AG04449 (cell line): ENCODE results near the gene MAGI1.
A peak's percentile ranks its signal among the peaks of the same experiment; 100 is the strongest.

Source experiments
- CTCF ChIA-PET: fragments of 350-600 bp; formaldehyde crosslinking; extraction: SDS; loops from one replicate; lab custom pipeline; 2021; ENCODE audit warnings: antibody characterized with exemption; lab: Yijun Ruan, JAX
- POLR2A ChIA-PET: fragments of 400-600, 350-600 bp; formaldehyde crosslinking; extraction: SDS; loops from one replicate; lab custom pipeline; 2020; ENCODE audit warnings: antibody characterized with exemption, inconsistent platforms; lab: Yijun Ruan, JAX
- DNase-seq: peaks from one replicate; pipeline ENCODE4 v3.0.0-alpha.2; 2010; ENCODE audit warnings: low read depth, low spot score
- H3K4me3 ChIP-seq: 2 replicates; pipeline ENCODE4 v1.5.1; 2011; ENCODE audit warnings: low read depth, mild to moderate bottlenecking, control low read depth, low read length
- TF ChIP-seq, protein P1 (sequence below): IDR thresholded peaks from one replicate; pipeline ENCODE4 v1.5.1; 2011; ENCODE audit warnings: mild to moderate bottlenecking, moderate library complexity, low read length, control low read depth, inconsistent platforms; ENCODE audit not compliant: insufficient read depth; ENCODE audit errors: missing control alignments

MAGI1 gene

DNA sequence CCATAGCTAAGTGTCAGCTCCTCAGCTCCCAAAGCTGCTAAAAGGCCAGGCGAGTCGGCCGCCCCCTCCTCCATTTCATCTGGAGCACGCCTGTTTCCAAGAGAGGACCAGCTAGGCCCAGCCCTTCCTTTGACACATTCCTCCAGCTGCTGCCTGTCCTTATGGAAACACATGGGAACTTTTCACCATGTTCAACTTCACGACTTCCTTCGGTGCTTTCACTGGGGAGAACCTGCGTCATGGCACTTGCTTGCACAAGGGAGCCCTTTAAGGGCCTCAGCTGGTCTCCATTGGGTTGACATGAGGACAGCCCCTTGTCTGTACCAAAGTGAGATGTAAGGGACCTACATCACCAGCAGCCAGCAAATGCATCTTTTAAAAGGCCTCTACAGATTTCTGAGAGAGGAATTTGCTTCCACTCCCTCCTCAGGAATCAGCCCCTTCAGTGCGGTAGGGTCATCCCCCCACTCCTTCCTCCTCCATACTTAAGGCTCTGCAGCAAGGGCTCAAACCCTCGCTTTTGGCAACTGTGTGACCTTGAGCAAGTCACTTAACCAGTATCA is 2.1 kb downstream of the MAGI1 start:
- POLR2A ChIA-PET: no interaction called here
- TF ChIP-seq, protein P1, sequence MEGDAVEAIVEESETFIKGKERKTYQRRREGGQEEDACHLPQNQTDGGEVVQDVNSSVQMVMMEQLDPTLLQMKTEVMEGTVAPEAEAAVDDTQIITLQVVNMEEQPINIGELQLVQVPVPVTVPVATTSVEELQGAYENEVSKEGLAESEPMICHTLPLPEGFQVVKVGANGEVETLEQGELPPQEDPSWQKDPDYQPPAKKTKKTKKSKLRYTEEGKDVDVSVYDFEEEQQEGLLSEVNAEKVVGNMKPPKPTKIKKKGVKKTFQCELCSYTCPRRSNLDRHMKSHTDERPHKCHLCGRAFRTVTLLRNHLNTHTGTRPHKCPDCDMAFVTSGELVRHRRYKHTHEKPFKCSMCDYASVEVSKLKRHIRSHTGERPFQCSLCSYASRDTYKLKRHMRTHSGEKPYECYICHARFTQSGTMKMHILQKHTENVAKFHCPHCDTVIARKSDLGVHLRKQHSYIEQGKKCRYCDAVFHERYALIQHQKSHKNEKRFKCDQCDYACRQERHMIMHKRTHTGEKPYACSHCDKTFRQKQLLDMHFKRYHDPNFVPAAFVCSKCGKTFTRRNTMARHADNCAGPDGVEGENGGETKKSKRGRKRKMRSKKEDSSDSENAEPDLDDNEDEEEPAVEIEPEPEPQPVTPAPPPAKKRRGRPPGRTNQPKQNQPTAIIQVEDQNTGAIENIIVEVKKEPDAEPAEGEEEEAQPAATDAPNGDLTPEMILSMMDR: no peak
- peak overlapping the region; percentile 98 for H3K4me3 ChIP-seq
- CTCF ChIA-PET: interaction anchor here (0.7 to 3.0 kb wide), 15 partner anchors 9 to 300 kb away, joined by 3 to 15 read pairs (median 3); no protein-coding TSS in a partner anchor
- DNase-seq: no peak

DNA sequence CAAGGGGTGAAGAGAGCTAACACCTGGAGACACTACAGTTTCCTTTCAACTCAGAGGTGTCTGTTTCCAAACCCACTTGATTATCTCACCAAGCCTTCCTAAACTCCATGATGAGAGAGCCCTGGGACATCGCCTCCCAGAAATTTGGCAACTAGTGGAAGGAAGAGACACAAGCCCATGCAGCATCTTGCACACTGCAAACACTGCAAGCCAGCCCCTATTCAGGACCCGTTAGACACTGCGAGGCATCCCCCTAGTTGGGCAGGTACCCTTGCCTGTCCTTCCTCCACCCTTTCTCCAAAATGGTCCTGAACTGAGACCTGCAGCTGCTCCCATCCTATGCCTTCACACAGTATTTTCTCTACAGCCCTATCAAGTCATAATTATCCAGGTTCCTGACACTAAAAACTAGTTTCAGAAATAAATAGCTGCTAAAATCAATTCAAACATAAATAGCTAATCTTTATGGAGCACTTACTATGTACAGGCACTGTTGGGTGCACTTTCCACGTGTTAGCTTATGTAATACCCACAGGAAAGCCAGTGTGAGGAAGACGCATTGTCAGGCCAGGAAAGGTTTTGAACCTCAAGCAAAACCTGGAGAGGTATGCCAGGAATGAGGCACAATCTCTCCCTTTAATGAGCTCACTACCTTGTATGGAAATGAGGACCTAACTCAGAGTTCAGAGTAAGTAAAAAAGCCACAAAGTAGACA is 2.8 kb downstream of the MAGI1 start:
- TF ChIP-seq, protein P1: no peak

DNA sequence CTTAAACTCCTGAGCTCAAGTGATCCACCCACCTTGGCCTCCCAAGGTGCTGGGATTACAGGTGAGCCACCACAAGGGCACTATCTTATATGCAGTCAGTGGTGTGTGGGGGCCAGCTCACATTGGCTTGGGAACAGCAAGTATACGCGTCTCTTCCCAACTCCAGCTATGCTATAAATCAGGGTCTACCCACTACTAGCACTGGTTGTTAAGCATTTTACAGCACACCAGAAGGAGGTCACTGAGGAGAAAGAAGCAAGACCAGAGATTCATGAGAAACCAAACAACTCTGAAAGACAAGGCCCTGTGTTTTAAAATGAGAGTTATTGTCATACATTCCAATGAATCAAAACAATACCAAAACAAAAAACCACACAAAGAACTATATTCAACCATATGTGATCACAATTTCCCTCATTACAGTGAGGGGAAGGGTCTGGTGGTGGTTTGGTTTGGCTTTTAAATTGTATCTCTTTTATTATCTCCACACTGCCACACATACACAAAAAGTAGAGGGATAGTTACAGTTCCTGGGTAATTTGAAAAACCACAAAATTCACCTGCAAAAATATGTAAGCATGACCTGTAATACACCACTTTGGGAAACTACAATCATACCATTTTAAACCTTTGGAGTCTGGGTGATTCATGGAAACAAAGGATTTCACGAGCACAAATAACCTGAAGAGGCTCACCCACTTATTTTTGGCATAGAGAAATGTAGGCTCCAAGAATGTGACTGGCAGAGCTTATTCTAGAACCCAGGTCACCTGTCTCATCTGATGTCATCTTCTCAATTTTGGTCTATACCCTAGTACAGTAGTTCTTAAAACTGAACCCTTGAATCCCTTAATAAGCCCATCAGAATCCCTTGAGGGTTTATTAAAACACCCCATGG is 5.2 kb downstream of the MAGI1 start:
- H3K4me3 ChIP-seq: no peak overlapping the region
- POLR2A ChIA-PET: interaction anchor here (1.1 kb wide), 1 partner anchor 78 kb away, joined by 3 read pairs; no protein-coding TSS in a partner anchor
- CTCF ChIA-PET: interaction anchor here (1.1 kb wide), 1 partner anchor 119 kb away, joined by 3 read pairs; no protein-coding TSS in a partner anchor
- no peak for DNase-seq
- TF ChIP-seq, protein P1: no peak

More for the DNA sequence above, 2.8 kb downstream of the MAGI1 start:
- POLR2A ChIA-PET: no interaction called here
- CTCF ChIA-PET: interaction anchor here (1.0 to 3.0 kb wide), 5 partner anchors 40 to 249 kb away, joined by 3 to 15 read pairs (median 6); no protein-coding TSS in a partner anchor
- H3K4me3 ChIP-seq: peak overlapping the region; percentile 98
- DNase-seq: no peak

DNA sequence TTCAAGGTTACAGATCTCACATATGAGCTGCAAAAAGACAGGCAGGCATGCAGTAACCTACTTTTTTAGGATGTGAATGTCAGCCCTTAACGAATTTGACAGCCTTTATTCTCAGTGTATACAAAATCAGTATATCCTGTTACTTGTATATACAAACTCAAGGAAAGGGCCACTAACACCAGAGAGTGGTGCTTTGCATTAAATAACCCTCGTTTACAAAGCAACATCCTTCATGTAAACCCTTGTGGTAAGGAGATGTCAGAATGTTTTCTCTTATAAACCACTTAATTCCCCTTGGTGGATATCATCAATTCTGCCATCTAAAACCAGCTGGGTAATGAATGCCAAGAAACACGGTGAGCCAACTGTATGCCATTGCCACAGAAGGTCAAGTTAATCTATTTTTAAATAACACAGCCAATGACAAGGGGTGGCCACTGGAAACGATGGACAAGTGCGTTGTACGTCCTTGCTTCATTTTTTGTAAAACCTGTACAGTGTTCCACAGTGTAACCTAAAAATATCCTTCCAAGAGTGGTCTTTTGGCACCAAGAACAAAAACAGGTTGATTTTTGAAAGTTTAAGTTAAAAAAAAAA is 7.5 kb downstream of the MAGI1 start:
- TF ChIP-seq, protein P1: no peak
- ChIA-PET CTCF (no interaction called here), POLR2A (no interaction called here)
- no peak for DNase-seq
- no peak overlapping the region for H3K4me3 ChIP-seq

DNA sequence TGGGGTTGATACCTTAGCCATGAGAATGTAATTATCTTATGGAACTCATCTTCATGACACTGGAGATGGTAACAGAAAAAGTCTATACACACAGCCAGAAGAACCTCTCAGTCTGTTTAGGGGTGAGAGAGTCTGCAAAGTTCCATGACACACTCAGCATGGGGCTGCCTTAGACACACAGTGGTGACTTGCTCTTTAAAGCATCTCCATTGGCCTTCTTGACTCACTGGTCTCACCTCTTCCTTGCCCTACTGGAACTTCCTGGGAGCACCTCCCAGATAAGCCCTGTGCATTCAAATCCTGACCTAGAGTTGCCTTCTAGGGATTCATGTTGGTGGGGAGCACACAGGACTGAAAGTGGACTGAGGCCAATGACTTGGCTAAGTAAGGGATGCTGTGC is 9.3 kb downstream of the MAGI1 start:
- CTCF ChIA-PET: no interaction called here
- H3K4me3 ChIP-seq: no peak overlapping the region
- POLR2A ChIA-PET: no interaction called here
- TF ChIP-seq, protein P1: no peak
- DNase-seq: no peak
